HT-29 (cell line): ENCODE measurements around the gene C15orf40. TPM values are rescaled to one million over a fixed set of nuclear protein-coding genes. Genes with fewer than 3 reads are reported as not detected.
A peak's percentile ranks its signal among the peaks of the same experiment; 100 is the strongest.

ENCODE experiments used
- DNase-seq: peaks from one replicate; pipeline ENCODE4 v3.0.0-alpha.2; 2015; ENCODE audit warnings: low spot score
- total RNA-seq: library from RNA; depleted of rRNA; stranded (reverse); fragments of >200 nt; shearing (Covaris generic); gene quantifications from 2 replicates; pipeline ENCODE4 v1.2.3, GENCODE V29; 2014

The C15orf40 gene
- total RNA-seq, 1 experiment from 2014 or later = 26.7 TPM

GRCh38 chr15:82995076-82995475 is 16.4 kb downstream of the C15orf40 start:
- no peak for DNase-seq

GRCh38 chr15:82993144-82993543 is 18.3 kb downstream of the C15orf40 start:
- DNase-seq = no peak

GRCh38 chr15:82992436-82992998 is 18.9 kb downstream of the C15orf40 start:
- DNase-seq = no peak

GRCh38 chr15:82986442-82986780 is 25.0 kb downstream of the C15orf40 start:
- DNase-seq = peak; percentile 62

GRCh38 chr15:82985688-82986441 is 25.6 kb downstream of the C15orf40 start, which contains the start of gene RAMAC:
Gene RAMAC, plus strand, starts transcription at chr15:82986210. Its CDS starts 2,809 bp downstream, at chr15:82989019.
- peak; percentile 98 for DNase-seq

GRCh38 chr15:82980981-82981380 is 30.5 kb downstream of the C15orf40 start:
- no peak for DNase-seq

GRCh38 chr15:82979726-82980125 is 31.7 kb downstream of the C15orf40 start:
- no peak for DNase-seq

- no peak for DNase-seq
These were observed 33.0 kb downstream of the C15orf40 start for GRCh38 chr15:82978438-82978837.

GRCh38 chr15:82977076-82977475 is 34.4 kb downstream of the C15orf40 start:
- no peak for DNase-seq

- DNase-seq = no peak
These were observed 38.4 kb downstream of the C15orf40 start for GRCh38 chr15:82972990-82973389.

GRCh38 chr15:82971218-82971984 is 40.0 kb downstream of the C15orf40 start:
- no peak for DNase-seq

GRCh38 chr15:82970696-82971095 is 40.7 kb downstream of the C15orf40 start:
- no peak for DNase-seq

GRCh38 chr15:82970078-82970686 is 41.3 kb downstream of the C15orf40 start:
- no peak for DNase-seq

GRCh38 chr15:82969353-82969752 is 42.1 kb downstream of the C15orf40 start:
- no peak for DNase-seq

GRCh38 chr15:82968066-82968465 is 43.4 kb downstream of the C15orf40 start:
- DNase-seq = no peak

GRCh38 chr15:82966671-82967071 is 44.8 kb downstream of the C15orf40 start:
- DNase-seq = no peak

GRCh38 chr15:82964890-82965289 is 46.5 kb downstream of the C15orf40 start:
- no peak for DNase-seq

- no peak for DNase-seq
These were observed 47.7 kb downstream of the C15orf40 start for GRCh38 chr15:82963471-82964341.

GRCh38 chr15:82960766-82961165 is 50.7 kb downstream of the C15orf40 start:
- no peak for DNase-seq

GRCh38 chr15:82959423-82959822 is 52.0 kb downstream of the C15orf40 start:
- DNase-seq = no peak

- DNase-seq = no peak
These were observed 52.8 kb downstream of the C15orf40 start for GRCh38 chr15:82958638-82959037.
